Ovary (tissue), 3 donors: ENCODE data around the gene FTCDNL1.

Experiments used
- EP300 ChIP-seq: sonication (generic); formaldehyde crosslinking; IDR thresholded peaks from one replicate; pipeline ENCODE4 v1.6.1; 2017; ENCODE audit warnings: antibody characterized with exemption
- POLR2A ChIP-seq: fragments of 450-650 bp; IDR thresholded peaks from one replicate; pipeline ENCODE4 v1.6.1; 2017; ENCODE audit warnings: antibody characterized with exemption, mild to moderate bottlenecking, moderate library complexity
- TF ChIP-seq, protein P1 (sequence below), 3 donors: fragments of 450-650 bp in 2 of 3; fragments of 200-600 bp in 1 of 3; IDR thresholded peaks; one replicate each; pipeline versions ENCODE4 v1.5.1 to v1.8.0; 2016 to 2022; ENCODE audit warnings: antibody characterized with exemption in 3 of 3, mild to moderate bottlenecking in 1 of 3
- donor health status: DM: no; HTN: no; CAD: no.

- TF ChIP-seq, protein P1, sequence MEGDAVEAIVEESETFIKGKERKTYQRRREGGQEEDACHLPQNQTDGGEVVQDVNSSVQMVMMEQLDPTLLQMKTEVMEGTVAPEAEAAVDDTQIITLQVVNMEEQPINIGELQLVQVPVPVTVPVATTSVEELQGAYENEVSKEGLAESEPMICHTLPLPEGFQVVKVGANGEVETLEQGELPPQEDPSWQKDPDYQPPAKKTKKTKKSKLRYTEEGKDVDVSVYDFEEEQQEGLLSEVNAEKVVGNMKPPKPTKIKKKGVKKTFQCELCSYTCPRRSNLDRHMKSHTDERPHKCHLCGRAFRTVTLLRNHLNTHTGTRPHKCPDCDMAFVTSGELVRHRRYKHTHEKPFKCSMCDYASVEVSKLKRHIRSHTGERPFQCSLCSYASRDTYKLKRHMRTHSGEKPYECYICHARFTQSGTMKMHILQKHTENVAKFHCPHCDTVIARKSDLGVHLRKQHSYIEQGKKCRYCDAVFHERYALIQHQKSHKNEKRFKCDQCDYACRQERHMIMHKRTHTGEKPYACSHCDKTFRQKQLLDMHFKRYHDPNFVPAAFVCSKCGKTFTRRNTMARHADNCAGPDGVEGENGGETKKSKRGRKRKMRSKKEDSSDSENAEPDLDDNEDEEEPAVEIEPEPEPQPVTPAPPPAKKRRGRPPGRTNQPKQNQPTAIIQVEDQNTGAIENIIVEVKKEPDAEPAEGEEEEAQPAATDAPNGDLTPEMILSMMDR (IDR thresholded peaks at IDR 0.05), result no peak
- TF ChIP-seq POLR2A (no peak), EP300 (no peak)
These were observed 45.6 kb upstream of the FTCDNL1 start for GRCh38 chr2:199896617-199897016.
